Islet of Langerhans (tissue), 1 donor: ENCODE results near the gene TSPOAP1.

Source experiments
- FAIRE-seq: peaks from one replicate; lab custom pipeline; 2011; peaks lifted over from hg19 to GRCh38; lab: Jason Lieb, UNC

TSPOAP1 gene

GRCh38 chr17:58327363-58328194 is 1.0 kb downstream of the TSPOAP1 start:
- no peak for FAIRE-seq

DNA sequence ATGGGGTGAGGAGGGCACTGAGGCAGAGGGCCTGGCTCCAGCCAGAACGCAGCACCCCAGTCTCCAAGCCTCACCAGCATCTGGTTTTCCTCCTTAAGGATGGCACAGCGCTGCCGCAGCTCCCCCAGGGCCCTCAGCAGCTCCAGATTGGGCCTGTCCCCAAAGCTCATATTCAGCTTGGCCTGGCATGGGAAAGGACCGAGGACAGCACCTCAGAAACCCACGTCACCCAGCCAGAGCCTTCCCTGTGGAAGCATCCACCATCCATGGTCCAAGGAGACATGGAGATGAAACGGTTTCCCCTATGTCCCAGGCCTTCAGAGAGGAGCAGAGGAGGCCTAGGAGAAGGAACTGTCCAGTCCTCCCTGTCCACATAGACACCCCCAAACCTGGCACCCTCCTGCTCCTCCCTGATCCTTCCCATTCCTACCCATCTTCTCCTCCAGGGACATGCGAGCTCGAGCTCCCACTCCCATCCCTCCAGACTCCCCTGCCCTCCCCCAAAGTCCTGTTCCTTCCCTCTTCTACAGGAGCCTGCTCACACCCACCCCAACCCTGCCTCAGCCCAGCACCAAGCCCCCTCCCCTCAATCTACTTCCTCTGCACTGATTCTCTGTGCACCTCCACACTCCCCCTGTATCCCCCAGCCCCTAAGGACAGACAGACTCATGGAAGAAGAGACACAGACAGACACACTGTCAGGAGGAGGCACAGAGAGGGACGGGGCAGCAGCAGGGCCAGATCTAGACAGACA is 1.8 kb downstream of the TSPOAP1 start:
- FAIRE-seq = no peak

DNA sequence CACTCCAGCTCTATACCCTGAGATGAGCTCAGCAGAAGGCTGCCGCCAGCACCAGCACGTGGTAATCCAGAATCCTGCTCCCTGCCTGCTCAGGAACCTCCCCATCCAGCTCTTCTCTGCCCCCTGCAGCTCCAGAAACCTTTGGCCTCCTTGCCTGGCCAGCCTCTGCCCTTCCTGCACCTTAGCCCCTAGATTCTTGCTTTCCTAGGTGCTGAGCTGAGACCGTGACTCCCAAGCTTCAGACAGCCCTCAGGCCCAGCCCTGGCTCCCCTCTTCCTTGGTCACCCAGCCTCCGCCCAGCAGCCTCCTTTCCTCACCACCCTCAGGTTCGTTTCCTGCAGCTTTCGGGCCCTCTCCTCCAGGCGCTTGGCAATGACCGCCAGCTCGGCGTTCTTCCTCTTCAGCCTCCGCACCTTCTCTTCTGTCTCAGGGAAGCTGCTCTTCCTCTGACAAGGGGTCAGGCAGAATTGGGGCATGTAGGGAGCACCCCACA is 2.6 kb downstream of the TSPOAP1 start:
- no peak for FAIRE-seq

DNA sequence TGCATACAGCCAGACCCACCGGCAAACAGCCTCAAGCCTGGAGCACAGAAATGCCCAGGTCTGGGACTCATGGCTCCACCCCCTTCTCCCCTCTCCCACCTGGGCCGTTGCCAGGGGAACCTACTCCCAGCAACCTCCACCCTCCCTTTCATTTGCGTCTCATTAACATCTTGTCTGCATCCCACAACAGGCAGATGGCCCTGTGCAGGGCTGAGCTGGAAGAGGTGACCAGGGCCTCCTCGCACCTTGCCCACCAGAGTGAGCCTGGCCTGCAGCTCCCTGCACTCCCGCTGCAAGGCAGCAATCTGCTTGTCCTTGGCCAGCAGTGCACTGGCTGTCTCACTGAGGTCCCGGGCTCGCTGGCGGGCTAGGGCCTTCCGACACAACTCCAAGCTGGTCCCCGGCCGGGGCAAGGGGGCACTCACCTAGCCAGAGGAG is 3.3 kb downstream of the TSPOAP1 start:
- FAIRE-seq = no peak

GRCh38 chr17:58324409-58325288 is 3.9 kb downstream of the TSPOAP1 start:
- FAIRE-seq = no peak

GRCh38 chr17:58324056-58324408 is 4.6 kb downstream of the TSPOAP1 start:
- no peak for FAIRE-seq

DNA sequence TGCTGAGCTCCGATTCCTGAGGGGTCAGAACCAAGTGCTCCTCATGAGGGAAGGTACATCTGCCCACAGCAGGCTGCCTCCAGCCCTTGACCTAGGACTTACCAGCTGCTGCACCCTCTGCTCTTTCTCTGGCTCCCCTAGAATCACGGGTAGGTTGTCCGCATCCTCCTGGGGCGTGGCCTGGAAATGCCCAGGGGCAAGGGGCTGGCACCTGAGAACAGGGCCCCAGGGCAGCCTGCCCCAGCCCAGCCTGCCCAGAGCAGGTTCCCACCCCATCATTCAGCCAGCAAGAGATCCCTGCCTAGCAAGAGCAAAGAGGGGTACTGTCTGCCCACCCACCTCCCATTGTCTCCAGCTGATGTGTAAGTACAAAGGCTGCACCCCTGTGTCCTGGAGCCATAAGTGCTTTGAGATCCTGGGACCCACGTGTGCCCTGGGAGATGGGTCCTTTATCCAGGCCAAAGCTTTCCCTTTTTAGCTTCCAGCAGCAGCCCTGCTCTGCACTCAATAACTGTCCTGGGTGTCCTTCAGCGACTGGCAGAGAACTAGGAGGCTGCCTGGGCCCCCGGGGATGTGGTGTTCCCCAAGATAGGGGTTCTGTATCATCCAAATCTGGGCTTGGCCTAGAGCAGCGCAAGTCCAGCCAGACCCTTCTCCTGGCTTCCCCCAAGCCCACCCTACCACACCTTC is 5.1 kb downstream of the TSPOAP1 start:
- FAIRE-seq = no peak

- no peak for FAIRE-seq
Observed at GRCh38 chr17:58322581-58323185, 5.9 kb downstream of the TSPOAP1 start.

GRCh38 chr17:58321571-58322525 is 6.7 kb downstream of the TSPOAP1 start:
- no peak for FAIRE-seq

DNA sequence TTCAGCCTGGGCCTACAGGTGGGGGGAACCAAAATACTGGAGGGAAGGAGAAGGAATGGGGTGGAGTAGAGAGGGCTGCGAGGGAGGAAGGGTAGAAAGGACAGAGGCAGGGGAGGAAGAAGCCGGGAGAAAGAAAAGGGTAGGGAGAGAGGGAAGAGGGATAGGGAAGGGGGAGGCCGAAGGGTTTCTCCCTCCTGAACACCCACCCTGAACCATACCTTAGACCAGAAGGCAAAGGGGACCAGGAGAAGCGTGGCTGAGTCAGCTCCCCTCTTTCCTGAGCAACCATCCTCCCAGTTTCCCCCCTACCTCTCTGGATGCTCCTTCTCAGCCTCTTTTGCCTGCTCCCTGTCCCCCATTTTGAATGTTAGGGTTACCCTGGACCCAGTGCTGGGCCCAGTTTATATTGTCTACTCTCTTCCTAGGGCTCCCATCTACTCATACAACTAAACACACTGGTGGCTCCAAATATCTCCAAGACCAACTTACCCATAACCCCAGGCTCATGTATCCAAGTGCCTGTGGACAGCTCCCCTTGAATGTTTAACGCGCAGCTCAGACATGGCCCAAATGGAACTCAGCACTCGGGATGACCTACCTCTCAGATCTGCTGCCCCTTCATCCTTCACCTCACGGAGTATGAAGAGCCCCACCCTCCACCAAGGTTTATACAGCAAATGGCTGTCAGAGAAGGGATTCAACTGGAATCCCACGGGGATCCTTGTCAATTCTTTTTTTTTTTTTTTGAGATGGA is 7.8 kb downstream of the TSPOAP1 start:
- no peak for FAIRE-seq

GRCh38 chr17:58320163-58320558 is 8.4 kb downstream of the TSPOAP1 start:
- no peak for FAIRE-seq

GRCh38 chr17:58319173-58320162 is 9.1 kb downstream of the TSPOAP1 start:
- no peak for FAIRE-seq

DNA sequence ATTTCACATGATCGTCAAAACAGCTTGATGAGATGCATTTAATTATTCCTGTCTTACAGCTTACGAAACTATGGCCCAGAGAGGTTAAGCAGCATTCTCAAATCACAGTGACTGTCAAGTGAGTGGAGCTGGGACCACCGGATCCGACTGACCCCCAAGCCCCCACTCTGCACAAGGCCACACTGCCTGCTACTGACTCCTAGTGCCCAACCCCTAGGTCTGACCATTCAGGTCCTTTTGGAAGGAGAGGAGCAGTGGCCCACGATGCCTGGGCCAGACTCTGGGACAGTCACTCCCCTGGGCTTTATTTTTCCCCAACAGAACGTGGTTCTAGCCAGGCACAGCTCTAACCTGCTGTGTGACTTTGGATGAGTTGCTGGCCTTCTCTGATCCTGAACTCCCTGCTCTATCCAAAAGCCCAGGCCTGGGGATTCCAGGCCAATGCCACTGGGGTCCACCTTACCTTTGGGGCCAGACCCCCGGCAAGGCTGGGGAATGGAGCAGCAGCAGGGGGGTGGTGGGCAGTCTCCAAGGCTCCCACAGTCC is 9.9 kb downstream of the TSPOAP1 start:
- no peak for FAIRE-seq

- FAIRE-seq = no peak
Observed at GRCh38 chr17:58318065-58318481, 10.5 kb downstream of the TSPOAP1 start.

GRCh38 chr17:58317421-58318064 is 11.1 kb downstream of the TSPOAP1 start:
- no peak for FAIRE-seq

DNA sequence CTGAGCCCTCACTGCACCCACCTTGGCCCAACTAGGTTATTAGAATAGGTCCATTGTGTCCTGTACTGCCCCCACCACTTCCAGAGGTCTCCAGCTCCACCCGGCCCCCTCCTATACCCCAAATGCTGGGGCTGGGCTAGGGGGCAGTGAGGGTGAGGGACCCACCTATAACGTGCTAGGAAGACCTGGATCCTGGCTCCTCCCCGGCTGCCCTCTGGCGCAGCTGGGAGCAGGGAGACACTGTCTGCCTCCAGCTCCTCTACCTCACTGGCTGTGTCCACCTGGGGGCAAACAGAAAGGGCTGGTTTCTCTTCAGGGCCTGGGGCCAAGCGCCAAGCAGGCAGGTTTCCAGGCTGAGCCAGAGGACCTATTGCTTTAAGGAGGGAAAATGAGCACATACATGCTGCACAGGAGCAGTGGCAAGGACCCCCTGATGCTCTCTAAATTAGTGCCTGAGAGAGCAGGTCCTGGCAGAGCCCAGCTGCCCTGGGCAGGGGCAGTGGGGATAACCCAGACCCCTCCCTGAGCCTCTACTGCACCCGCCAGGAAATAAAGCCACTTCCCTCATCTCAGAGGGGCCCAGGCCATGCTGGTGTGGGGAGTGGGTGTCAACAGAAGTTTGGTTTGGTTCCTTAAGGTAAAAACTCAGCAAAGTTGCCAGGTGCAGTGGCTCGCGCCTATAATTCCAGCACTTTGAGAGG is 12.2 kb downstream of the TSPOAP1 start:
- FAIRE-seq = no peak

DNA sequence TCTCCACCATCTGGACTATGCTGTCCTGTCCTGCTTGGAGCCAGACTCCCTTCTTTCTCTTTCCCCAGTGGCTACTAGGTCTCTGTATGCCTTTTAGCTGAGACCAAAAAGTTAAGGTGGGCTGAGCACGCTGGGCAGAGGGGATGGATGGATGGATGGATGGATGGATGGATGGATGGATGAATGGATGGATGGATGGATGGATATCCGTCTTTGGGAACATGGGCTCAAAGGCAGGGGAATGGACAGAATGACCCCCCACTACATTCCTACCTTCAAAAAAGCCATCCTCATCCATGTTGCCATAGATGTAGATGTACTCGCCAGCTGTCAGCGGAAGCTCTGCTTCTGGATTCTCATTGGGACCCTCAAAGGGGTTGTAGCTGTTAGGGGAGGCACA is 12.8 kb downstream of the TSPOAP1 start:
- FAIRE-seq = no peak
